Measurements from ENCODE around the gene MAST2.

DNA sequence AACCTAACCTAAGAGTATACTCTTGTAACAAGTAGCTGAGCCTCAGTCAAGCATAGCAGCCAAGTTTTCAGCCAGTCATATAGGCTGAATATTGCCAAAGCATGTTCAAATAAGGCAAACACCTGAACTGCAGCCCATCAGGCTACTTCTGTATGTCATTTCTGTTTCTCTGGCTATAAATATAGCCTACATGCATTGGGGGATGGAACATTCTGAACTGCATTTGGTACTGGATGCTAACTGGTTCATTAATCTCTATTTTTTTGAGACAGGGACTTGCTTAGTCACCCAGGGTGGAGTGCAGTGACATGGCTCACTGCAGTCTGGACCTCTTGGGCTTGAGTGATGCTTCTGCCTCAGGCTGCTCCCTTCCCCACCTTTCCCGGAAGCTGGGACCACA is 37.3 kb downstream of the MAST2 start:
- TF ChIP-seq, protein P1, sequence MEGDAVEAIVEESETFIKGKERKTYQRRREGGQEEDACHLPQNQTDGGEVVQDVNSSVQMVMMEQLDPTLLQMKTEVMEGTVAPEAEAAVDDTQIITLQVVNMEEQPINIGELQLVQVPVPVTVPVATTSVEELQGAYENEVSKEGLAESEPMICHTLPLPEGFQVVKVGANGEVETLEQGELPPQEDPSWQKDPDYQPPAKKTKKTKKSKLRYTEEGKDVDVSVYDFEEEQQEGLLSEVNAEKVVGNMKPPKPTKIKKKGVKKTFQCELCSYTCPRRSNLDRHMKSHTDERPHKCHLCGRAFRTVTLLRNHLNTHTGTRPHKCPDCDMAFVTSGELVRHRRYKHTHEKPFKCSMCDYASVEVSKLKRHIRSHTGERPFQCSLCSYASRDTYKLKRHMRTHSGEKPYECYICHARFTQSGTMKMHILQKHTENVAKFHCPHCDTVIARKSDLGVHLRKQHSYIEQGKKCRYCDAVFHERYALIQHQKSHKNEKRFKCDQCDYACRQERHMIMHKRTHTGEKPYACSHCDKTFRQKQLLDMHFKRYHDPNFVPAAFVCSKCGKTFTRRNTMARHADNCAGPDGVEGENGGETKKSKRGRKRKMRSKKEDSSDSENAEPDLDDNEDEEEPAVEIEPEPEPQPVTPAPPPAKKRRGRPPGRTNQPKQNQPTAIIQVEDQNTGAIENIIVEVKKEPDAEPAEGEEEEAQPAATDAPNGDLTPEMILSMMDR (IDR thresholded peaks at IDR 0.05 in 2 of 3, conservative IDR thresholded peaks at IDR 0.05 in 1 of 3; ENCODE audit: borderline replicate concordance in 1 of 3, insufficient read depth in 1 of 3, low read depth in 2 of 3, low read length in 2 of 3): no peak
- no peak for TF ChIP-seq EZH2 (IDR thresholded peaks at IDR 0.05)
- TF ChIP-seq, protein P2, sequence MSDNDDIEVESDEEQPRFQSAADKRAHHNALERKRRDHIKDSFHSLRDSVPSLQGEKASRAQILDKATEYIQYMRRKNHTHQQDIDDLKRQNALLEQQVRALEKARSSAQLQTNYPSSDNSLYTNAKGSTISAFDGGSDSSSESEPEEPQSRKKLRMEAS (IDR thresholded peaks at IDR 0.05): no peak
- no peak for TF ChIP-seq SIN3A (IDR thresholded peaks at IDR 0.05; ENCODE audit: low read depth)
- no peak for TF ChIP-seq EZH2phosphoT487 (IDR thresholded peaks at IDR 0.05; ENCODE audit: borderline replicate concordance)
- TF ChIP-seq SRF (IDR thresholded peaks at IDR 0.05; ENCODE audit: low read depth): no peak
- TF ChIP-seq CEBPB (IDR thresholded peaks at IDR 0.05; ENCODE audit: low read depth): no peak
- TF ChIP-seq JUND (IDR thresholded peaks at IDR 0.05): no peak
- no peak for TF ChIP-seq POLR2A (IDR thresholded peaks at IDR 0.05; ENCODE audit: borderline replicate concordance, extremely low read depth, insufficient read depth, insufficient read length)
- TF ChIP-seq, protein P3, sequence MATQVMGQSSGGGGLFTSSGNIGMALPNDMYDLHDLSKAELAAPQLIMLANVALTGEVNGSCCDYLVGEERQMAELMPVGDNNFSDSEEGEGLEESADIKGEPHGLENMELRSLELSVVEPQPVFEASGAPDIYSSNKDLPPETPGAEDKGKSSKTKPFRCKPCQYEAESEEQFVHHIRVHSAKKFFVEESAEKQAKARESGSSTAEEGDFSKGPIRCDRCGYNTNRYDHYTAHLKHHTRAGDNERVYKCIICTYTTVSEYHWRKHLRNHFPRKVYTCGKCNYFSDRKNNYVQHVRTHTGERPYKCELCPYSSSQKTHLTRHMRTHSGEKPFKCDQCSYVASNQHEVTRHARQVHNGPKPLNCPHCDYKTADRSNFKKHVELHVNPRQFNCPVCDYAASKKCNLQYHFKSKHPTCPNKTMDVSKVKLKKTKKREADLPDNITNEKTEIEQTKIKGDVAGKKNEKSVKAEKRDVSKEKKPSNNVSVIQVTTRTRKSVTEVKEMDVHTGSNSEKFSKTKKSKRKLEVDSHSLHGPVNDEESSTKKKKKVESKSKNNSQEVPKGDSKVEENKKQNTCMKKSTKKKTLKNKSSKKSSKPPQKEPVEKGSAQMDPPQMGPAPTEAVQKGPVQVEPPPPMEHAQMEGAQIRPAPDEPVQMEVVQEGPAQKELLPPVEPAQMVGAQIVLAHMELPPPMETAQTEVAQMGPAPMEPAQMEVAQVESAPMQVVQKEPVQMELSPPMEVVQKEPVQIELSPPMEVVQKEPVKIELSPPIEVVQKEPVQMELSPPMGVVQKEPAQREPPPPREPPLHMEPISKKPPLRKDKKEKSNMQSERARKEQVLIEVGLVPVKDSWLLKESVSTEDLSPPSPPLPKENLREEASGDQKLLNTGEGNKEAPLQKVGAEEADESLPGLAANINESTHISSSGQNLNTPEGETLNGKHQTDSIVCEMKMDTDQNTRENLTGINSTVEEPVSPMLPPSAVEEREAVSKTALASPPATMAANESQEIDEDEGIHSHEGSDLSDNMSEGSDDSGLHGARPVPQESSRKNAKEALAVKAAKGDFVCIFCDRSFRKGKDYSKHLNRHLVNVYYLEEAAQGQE (IDR thresholded peaks at IDR 0.05; ENCODE audit: low read depth): no peak
